Stimulated activated CD8-positive, alpha-beta memory T cell treated with anti-CD3 and anti-CD28 coated beads, Interleukin-4, amount 100 ng/mL, for 24 hours (primary cell): ENCODE results near the gene KSR1.

ENCODE experiments used
- DNase-seq: peaks from one replicate; pipeline ENCODE4 v3.0.0-alpha.2; 2020; ENCODE audit warnings: low read depth

The KSR1 gene

GRCh38 chr17:27535178-27535928 lies 79.1 kb downstream of the KSR1 start:
- DNase-seq, result no peak

- no peak for DNase-seq
Measured at GRCh38 chr17:27535975-27536374, 79.7 kb downstream of the KSR1 start.

GRCh38 chr17:27536781-27537180 lies 80.5 kb downstream of the KSR1 start:
- DNase-seq, result no peak

- DNase-seq, result no peak
Measured at GRCh38 chr17:27538156-27538955, 82.1 kb downstream of the KSR1 start.

GRCh38 chr17:27539152-27539551 lies 82.9 kb downstream of the KSR1 start:
- no peak for DNase-seq

GRCh38 chr17:27539794-27540317 lies 83.6 kb downstream of the KSR1 start:
- no peak for DNase-seq

- no peak for DNase-seq
Measured at GRCh38 chr17:27540318-27541101, 84.3 kb downstream of the KSR1 start.

- DNase-seq, result no peak
Measured at GRCh38 chr17:27541301-27542023, 85.2 kb downstream of the KSR1 start.

GRCh38 chr17:27542841-27543463 lies 86.7 kb downstream of the KSR1 start:
- DNase-seq, result no peak

GRCh38 chr17:27543464-27543856 lies 87.2 kb downstream of the KSR1 start:
- no peak for DNase-seq

GRCh38 chr17:27543958-27544349 lies 87.7 kb downstream of the KSR1 start:
- DNase-seq, result no peak

- DNase-seq, result peak; percentile 51
Measured at GRCh38 chr17:27544350-27545131, 88.3 kb downstream of the KSR1 start.

GRCh38 chr17:27545562-27546229 lies 89.4 kb downstream of the KSR1 start:
- no peak for DNase-seq

GRCh38 chr17:27546624-27547300 lies 90.5 kb downstream of the KSR1 start:
- DNase-seq, result no peak

- DNase-seq, result no peak
Measured at GRCh38 chr17:27547301-27547683, 91.0 kb downstream of the KSR1 start.

GRCh38 chr17:27548369-27548768 lies 92.1 kb downstream of the KSR1 start:
- DNase-seq, result no peak

- no peak for DNase-seq
Measured at GRCh38 chr17:27549251-27549893, 93.1 kb downstream of the KSR1 start.

GRCh38 chr17:27550291-27550930 lies 94.2 kb downstream of the KSR1 start:
- no peak for DNase-seq
